ENCODE measurements around the gene DENND2C. TPM values are rescaled to one million over a fixed set of nuclear protein-coding genes. Genes with fewer than 3 reads are reported as not detected.

Gene DENND2C
- total RNA-seq, 4 donors from 2014 or later: 33.6 to 60.9 (median 53.6) TPM

GRCh38 chr1:114691061-114691460 is 21.2 kb upstream of the DENND2C start:
- no peaks in the 10 kb centered on the region for H3K36me3 ChIP-seq
- 78% methylated on average over 2 of the region's 2 CpGs for WGBS
- no peak overlapping the region for H3K4me3 ChIP-seq
- no peaks in the 10 kb centered on the region for H3K4me1 ChIP-seq
- H3K27me3 ChIP-seq: peaks cover 9% of the 10 kb centered on the region
- TF ChIP-seq EP300 (IDR thresholded peaks at IDR 0.05): no peak
- DNase-seq (ENCODE audit: low spot score in 2 of 2): no peak
- H3K27ac ChIP-seq: no peak overlapping the region
- no peaks in the 10 kb centered on the region for H3K9me3 ChIP-seq

- Histone ChIP-seq H3K4me3 (no peak overlapping the region), H3K36me3 (no peaks in the 10 kb centered on the region), H3K4me1 (no peaks in the 10 kb centered on the region), H3K27me3 (peaks cover 12% of the 10 kb centered on the region), H3K27ac (no peak overlapping the region), H3K9me3 (no peaks in the 10 kb centered on the region)
- WGBS: 82% methylated on average over 1 of the region's 1 CpG
- TF ChIP-seq, protein P1, sequence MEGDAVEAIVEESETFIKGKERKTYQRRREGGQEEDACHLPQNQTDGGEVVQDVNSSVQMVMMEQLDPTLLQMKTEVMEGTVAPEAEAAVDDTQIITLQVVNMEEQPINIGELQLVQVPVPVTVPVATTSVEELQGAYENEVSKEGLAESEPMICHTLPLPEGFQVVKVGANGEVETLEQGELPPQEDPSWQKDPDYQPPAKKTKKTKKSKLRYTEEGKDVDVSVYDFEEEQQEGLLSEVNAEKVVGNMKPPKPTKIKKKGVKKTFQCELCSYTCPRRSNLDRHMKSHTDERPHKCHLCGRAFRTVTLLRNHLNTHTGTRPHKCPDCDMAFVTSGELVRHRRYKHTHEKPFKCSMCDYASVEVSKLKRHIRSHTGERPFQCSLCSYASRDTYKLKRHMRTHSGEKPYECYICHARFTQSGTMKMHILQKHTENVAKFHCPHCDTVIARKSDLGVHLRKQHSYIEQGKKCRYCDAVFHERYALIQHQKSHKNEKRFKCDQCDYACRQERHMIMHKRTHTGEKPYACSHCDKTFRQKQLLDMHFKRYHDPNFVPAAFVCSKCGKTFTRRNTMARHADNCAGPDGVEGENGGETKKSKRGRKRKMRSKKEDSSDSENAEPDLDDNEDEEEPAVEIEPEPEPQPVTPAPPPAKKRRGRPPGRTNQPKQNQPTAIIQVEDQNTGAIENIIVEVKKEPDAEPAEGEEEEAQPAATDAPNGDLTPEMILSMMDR (IDR thresholded peaks at IDR 0.05): no peak
- DNase-seq (ENCODE audit: low spot score in 2 of 2): no peak
Observed at GRCh38 chr1:114690148-114690547, 20.3 kb upstream of the DENND2C start.

DNA sequence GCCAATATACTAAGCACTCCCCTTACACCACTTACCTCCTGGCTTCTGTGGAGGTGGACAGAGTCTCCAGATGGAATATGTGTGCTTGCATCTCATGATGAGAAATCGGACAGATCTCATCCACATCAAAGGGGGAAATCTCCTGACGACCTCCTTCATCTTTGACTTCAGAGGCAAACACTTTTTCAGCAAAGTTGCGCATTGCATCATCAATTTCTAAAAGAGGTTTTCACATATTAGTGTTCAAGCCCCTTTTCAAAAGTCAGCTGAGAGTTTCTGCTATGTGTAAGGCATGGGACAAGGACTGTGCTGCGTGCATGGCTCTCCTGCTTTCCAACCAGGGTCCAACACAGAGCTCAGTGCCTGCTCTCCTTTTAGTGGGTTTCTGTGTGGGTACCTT is 18.7 kb upstream of the DENND2C start:
- no peak for DNase-seq (ENCODE audit: low spot score in 2 of 2)
- Histone ChIP-seq H3K36me3 (no peaks in the 10 kb centered on the region), H3K9me3 (no peaks in the 10 kb centered on the region), H3K27me3 (peaks cover 12% of the 10 kb centered on the region), H3K4me1 (no peaks in the 10 kb centered on the region), H3K27ac (no peak overlapping the region), H3K4me3 (no peak overlapping the region)
- 86% methylated on average over 4 of the region's 4 CpGs for WGBS
- TF ChIP-seq POLR2A (IDR thresholded peaks at IDR 0.05): no peak
- no peak for TF ChIP-seq EP300 (IDR thresholded peaks at IDR 0.05)
- no peak for TF ChIP-seq POLR2AphosphoS5 (IDR thresholded peaks at IDR 0.05)
- TF ChIP-seq, protein P1 (IDR thresholded peaks at IDR 0.05): no peak

DNA sequence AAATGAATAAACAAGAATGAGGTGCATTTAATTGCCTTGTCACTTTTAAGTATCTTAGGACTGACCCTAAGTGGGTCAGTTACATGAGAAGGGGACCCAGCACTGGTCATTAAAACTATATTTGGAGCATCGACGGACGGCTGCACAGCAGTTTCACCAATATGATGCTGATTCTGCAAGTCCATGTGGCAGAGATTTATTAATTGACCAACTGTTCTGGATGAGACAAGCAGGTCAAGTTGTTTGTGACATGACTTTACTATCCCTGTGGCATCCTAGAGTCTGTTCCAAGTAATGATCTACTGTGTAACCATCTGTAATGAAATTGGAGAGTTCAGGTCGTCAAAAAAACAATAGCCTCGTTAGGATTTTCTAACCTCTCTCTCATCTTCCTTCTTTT is 16.0 kb upstream of the DENND2C start:
- no peak for DNase-seq (ENCODE audit: low spot score in 2 of 2)
- WGBS: 83% methylated on average over 5 of the region's 5 CpGs
- Histone ChIP-seq H3K9me3 (no peaks in the 10 kb centered on the region), H3K27me3 (peaks cover 12% of the 10 kb centered on the region), H3K36me3 (no peaks in the 10 kb centered on the region), H3K4me1 (no peaks in the 10 kb centered on the region), H3K27ac (no peak overlapping the region), H3K4me3 (no peak overlapping the region)
- TF ChIP-seq POLR2A (IDR thresholded peaks at IDR 0.05) (no peak), EP300 (IDR thresholded peaks at IDR 0.05) (no peak), POLR2AphosphoS5 (IDR thresholded peaks at IDR 0.05) (no peak)
- TF ChIP-seq, protein P1 (IDR thresholded peaks at IDR 0.05): no peak

DNA sequence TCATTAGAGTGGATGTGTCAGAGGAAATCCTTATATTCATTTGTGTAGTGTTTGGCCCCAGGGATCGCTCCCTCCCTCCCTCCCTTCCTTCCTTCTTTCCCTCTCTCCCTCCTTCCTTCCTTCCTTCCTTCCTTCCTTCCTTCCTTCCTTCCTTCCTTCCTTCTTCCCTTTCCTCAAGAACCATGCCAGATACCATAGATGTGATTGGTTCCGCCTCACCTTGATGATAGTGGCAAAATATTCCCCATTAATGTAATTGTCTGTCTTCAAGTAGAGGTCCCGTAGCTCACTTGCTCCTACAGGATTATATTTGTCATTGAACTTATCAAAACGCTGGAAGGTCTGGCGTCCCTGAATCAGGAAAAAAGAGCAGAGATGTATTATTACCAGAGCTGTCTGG is 7.8 kb upstream of the DENND2C start:
- no peaks in the 10 kb centered on the region for H3K4me1 ChIP-seq
- H3K27me3 ChIP-seq: no peaks in the 10 kb centered on the region
- no peak overlapping the region for H3K27ac ChIP-seq
- H3K9me3 ChIP-seq: no peaks in the 10 kb centered on the region
- H3K4me3 ChIP-seq: no peak overlapping the region
- H3K36me3 ChIP-seq: no peaks in the 10 kb centered on the region
- no peak for DNase-seq (ENCODE audit: low spot score in 2 of 2)
- WGBS: 85% methylated on average over 5 of the region's 5 CpGs
- TF ChIP-seq POLR2AphosphoS5 (IDR thresholded peaks at IDR 0.05) (no peak), EP300 (IDR thresholded peaks at IDR 0.05) (no peak), POLR2A (IDR thresholded peaks at IDR 0.05) (no peak)
- TF ChIP-seq, protein P1 (IDR thresholded peaks at IDR 0.05): no peak

DNA sequence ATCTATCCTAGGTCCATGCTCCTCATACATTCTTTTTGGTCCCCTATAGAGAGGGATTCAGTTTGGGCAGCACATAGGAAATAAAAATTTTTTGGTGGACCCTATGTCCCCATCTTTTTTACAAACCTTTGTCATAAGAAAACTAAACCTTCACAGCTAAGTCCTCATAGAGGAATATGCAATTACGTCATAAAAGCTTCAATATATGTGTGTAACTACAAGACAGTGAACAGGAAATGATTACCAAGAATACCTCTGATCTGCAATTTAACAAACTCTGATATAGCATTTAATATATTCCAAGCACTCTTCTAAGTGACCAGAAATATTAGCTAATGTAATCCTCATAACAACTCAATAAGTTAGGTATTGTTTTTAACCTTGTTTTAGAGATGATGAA is 6.3 kb upstream of the DENND2C start:
- DNase-seq (ENCODE audit: low spot score in 2 of 2): no peak
- WGBS: 91% methylated on average over 1 of the region's 1 CpG
- TF ChIP-seq, protein P1 (IDR thresholded peaks at IDR 0.05): no peak
- TF ChIP-seq POLR2AphosphoS5 (IDR thresholded peaks at IDR 0.05) (no peak), POLR2A (IDR thresholded peaks at IDR 0.05) (no peak), EP300 (IDR thresholded peaks at IDR 0.05) (no peak)

More for the DNA sequence above, 6.3 kb upstream of the DENND2C start:
- Histone ChIP-seq H3K27ac (no peak overlapping the region), H3K36me3 (no peaks in the 10 kb centered on the region), H3K9me3 (no peaks in the 10 kb centered on the region), H3K4me3 (no peak overlapping the region), H3K4me1 (peaks cover 5% of the 10 kb centered on the region), H3K27me3 (no peaks in the 10 kb centered on the region)
